Uterus (tissue), 4 donors: ENCODE results near the gene CYP2C19. TPM values are rescaled to one million over a fixed set of nuclear protein-coding genes. Genes with fewer than 3 reads are reported as not detected.

Source experiments
- DNase-seq, 2 donors: peaks; one replicate each; pipeline ENCODE4 v3.0.0-alpha.2; 2019 to 2020
- H3K27ac ChIP-seq, 2 donors: fragments of 200-600 bp; sonication (generic); 1 replicate in 1 of 2; 2 replicates in 1 of 2; pipeline ENCODE4 v1.5.1; 2016 to 2018
- H3K27me3 ChIP-seq, 2 donors: fragments of 200-600 bp; sonication (generic); one replicate each; pipeline ENCODE4 v1.5.1; 2018 to 2019; ENCODE audit warnings: control low read depth in 1 of 2
- H3K36me3 ChIP-seq, 2 donors: fragments of 200-600 bp; sonication (generic); one replicate each; pipeline ENCODE4 v1.5.1; 2019; ENCODE audit warnings: control low read depth in 1 of 2
- H3K4me1 ChIP-seq, 2 donors: fragments of 200-600 bp; sonication (generic); one replicate each; pipeline ENCODE4 v1.5.1; 2018 to 2019; ENCODE audit warnings: control low read depth in 1 of 2
- H3K4me3 ChIP-seq, 2 donors: fragments of 200-600 bp; sonication (generic); 1 replicate in 1 of 2; 2 replicates in 1 of 2; pipeline ENCODE4 v1.5.1; 2018 to 2019; ENCODE audit warnings: mild to moderate bottlenecking in 1 of 2
- H3K9me3 ChIP-seq, 2 donors: fragments of 200-600 bp; sonication (generic); one replicate each; pipeline ENCODE4 v1.5.1; 2019; ENCODE audit warnings: control low read depth in 1 of 2
- POLR2A ChIP-seq, 2 donors: fragments of 450-650 bp; IDR thresholded peaks; one replicate each; pipeline ENCODE4 v1.6.1; 2016; ENCODE audit warnings: antibody characterized with exemption in 2 of 2, mild to moderate bottlenecking in 1 of 2, moderate library complexity in 1 of 2
- intact Hi-C: fragments of 100-400 bp; cut with DNase I; formaldehyde crosslinking; loops from one replicate; pipeline ENCODE4 v1.15.1; 2023; ENCODE audit warnings: low total_unique reads
- total RNA-seq, 4 donors: library from RNA; depleted of rRNA in 3 of 4; stranded (reverse); fragments of >200 nt in 3 of 4; gene quantifications; one replicate each; pipeline versions ENCODE4 v1.1.0 to v1.2.4, GENCODE V29; 2014 to 2023
- TF ChIP-seq, protein P1 (sequence below), 4 experiments: fragments of 200-600 bp in 2 of 4; fragments of 450-650 bp in 2 of 4; sonication (generic) in 2 of 4; IDR thresholded peaks; one replicate each; pipeline ENCODE4 v1.5.1; 2016 to 2019; ENCODE audit warnings: antibody characterized with exemption in 4 of 4, mild to moderate bottlenecking in 2 of 4, moderate library complexity in 1 of 4
- donor health status: DM: yes; HTN: yes; CAD: no.

The CYP2C19 gene
- under 1 TPM in 1 of 4 donors, not detected in 3; 0.14 TPM for total RNA-seq

DNA sequence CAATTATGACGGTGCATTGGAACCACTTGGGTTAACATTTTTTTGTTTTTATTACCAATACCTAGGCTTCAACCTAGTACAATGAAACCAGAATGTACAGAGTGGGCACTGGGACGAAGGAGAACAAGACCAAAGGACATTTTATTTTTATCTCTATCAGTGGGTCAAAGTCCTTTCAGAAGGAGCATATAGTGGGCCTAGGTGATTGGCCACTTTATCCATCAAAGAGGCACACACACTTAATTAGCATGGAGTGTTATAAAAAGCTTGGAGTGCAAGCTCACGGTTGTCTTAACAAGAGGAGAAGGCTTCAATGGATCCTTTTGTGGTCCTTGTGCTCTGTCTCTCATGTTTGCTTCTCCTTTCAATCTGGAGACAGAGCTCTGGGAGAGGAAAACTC, at the start of gene CYP2C19:
Gene CYP2C19, plus strand, starts transcription at position 289 of the 400 bp plus-strand sequence. Its CDS starts 25 bp downstream, at position 314.
- H3K27ac ChIP-seq = no peak within 1 kb of the TSS
- no peaks in the 10 kb centered on the region for H3K4me1 ChIP-seq
- no peak within 1 kb of the TSS for H3K4me3 ChIP-seq
- DNase-seq = no peak
- no peak for TF ChIP-seq POLR2A (IDR thresholded peaks at IDR 0.05)
- TF ChIP-seq, protein P1, sequence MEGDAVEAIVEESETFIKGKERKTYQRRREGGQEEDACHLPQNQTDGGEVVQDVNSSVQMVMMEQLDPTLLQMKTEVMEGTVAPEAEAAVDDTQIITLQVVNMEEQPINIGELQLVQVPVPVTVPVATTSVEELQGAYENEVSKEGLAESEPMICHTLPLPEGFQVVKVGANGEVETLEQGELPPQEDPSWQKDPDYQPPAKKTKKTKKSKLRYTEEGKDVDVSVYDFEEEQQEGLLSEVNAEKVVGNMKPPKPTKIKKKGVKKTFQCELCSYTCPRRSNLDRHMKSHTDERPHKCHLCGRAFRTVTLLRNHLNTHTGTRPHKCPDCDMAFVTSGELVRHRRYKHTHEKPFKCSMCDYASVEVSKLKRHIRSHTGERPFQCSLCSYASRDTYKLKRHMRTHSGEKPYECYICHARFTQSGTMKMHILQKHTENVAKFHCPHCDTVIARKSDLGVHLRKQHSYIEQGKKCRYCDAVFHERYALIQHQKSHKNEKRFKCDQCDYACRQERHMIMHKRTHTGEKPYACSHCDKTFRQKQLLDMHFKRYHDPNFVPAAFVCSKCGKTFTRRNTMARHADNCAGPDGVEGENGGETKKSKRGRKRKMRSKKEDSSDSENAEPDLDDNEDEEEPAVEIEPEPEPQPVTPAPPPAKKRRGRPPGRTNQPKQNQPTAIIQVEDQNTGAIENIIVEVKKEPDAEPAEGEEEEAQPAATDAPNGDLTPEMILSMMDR (IDR thresholded peaks at IDR 0.05) = no peak
- H3K36me3 ChIP-seq = no peaks in the 10 kb centered on the region
- no peaks in the 10 kb centered on the region for H3K27me3 ChIP-seq
- intact Hi-C loops = no loop called here
- H3K9me3 ChIP-seq = no peaks in the 10 kb centered on the region

DNA sequence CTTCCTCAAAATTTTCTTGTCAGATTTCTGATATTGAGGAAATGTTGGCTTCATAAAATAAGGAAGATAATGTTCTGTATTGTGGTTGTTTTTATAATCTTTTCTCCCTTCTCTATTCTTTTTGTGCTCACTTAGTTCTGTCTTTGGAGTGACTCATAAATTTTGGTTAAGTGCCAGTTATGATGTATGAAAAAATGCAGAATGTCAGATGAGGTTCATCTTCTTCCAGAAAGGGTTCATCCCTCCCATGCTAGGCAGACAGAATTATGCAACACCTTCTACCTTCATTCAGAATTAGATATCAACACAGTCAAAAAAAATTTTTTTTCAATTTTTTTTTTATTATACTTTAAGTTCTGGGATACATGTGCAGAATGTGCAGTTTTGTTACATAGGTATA, 36.6 kb upstream of the CYP2C19 start:
- H3K27me3 ChIP-seq = no peaks in the 10 kb centered on the region
- intact Hi-C loops = no loop called here
- H3K9me3 ChIP-seq = no peaks in the 10 kb centered on the region
- DNase-seq = no peak
- no peaks in the 10 kb centered on the region for H3K36me3 ChIP-seq
- no peaks in the 10 kb centered on the region for H3K4me1 ChIP-seq
- H3K4me3 ChIP-seq = no peak overlapping the region
- TF ChIP-seq, protein P1 (IDR thresholded peaks at IDR 0.05) = no peak
- TF ChIP-seq POLR2A (IDR thresholded peaks at IDR 0.05) = no peak
- H3K27ac ChIP-seq = no peak overlapping the region

DNA sequence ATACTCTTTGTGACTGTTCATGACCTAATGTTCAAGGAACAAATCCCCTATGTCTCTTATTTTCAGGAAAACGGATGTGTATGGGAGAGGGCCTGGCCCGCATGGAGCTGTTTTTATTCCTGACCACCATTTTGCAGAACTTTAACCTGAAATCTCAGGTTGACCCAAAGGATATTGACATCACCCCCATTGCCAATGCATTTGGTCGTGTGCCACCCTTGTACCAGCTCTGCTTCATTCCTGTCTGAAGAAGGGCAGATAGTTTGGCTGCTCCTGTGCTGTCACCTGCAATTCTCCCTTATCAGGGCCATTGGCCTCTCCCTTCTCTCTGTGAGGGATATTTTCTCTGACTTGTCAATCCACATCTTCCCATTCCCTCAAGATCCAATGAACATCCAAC, 27.3 kb upstream of the CYP2C19 start:
- Histone ChIP-seq H3K27ac (no peak overlapping the region), H3K4me3 (no peak overlapping the region), H3K27me3 (no peaks in the 10 kb centered on the region), H3K9me3 (no peaks in the 10 kb centered on the region), H3K4me1 (no peaks in the 10 kb centered on the region), H3K36me3 (no peaks in the 10 kb centered on the region)
- TF ChIP-seq, protein P1 (IDR thresholded peaks at IDR 0.05) = no peak
- TF ChIP-seq POLR2A (IDR thresholded peaks at IDR 0.05) = no peak
- intact Hi-C loops = no loop called here
- no peak for DNase-seq

DNA sequence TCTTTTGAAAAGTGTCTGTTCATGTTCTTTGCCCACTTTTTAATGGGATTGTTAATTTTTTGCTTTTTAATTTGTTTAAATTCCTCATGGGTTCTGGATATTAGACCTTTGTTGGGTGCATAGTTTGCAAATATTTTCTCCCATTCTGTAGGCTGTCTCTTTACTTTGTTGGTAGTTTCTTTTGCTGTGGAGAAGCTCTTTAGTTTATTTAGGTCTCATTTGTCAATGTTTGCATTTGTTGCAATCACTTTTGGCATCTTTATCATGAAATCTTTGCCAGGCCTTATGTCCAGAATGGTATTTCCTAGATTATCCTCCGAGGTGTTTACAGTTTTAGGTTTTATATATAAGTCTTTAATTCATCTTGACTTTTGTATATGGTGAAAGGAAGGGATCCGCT, 23.9 kb upstream of the CYP2C19 start:
- Histone ChIP-seq H3K9me3 (no peaks in the 10 kb centered on the region), H3K27me3 (no peaks in the 10 kb centered on the region), H3K4me1 (no peaks in the 10 kb centered on the region), H3K36me3 (no peaks in the 10 kb centered on the region), H3K27ac (no peak overlapping the region), H3K4me3 (no peak overlapping the region)
- TF ChIP-seq, protein P1 (IDR thresholded peaks at IDR 0.05) = no peak
- no peak for TF ChIP-seq POLR2A (IDR thresholded peaks at IDR 0.05)
- DNase-seq = no peak
- intact Hi-C loops = no loop called here

DNA sequence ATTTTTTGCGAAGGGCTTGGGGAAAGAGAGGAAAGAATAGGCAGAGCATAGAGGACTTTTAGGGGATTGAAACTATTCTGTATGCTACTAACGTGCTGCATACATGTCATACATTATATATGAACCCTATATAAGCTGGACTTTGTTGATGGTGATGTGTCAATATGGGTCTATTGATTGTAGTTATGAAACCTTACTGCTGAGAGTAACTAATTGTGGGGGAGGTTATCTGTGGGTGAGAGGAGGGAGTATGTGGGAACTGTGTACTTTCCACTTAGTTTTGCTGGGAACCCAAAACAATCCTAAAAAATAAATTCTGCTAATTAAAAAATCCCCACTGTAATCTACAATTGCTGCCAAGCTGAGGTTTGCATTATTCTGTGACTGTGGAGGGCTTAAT, 15.3 kb upstream of the CYP2C19 start:
- no peak for DNase-seq
- TF ChIP-seq, protein P1 (IDR thresholded peaks at IDR 0.05) = no peak
- no peak for TF ChIP-seq POLR2A (IDR thresholded peaks at IDR 0.05)
- Histone ChIP-seq H3K4me3 (no peak overlapping the region), H3K27me3 (no peaks in the 10 kb centered on the region), H3K4me1 (no peaks in the 10 kb centered on the region), H3K36me3 (no peaks in the 10 kb centered on the region), H3K9me3 (no peaks in the 10 kb centered on the region), H3K27ac (no peak overlapping the region)
- intact Hi-C loops = no loop called here
